Astrocyte (in vitro differentiated cells and primary cell): ENCODE measurements around the gene SOS2.

ENCODE experiments used
- CTCF ChIP-seq: IDR thresholded peaks from 2 replicates; pipeline ENCODE4 v1.5.1; 2011; ENCODE audit warnings: low read depth, mild to moderate bottlenecking, inconsistent platforms, low read length, moderate library complexity; ENCODE audit not compliant: insufficient read depth
- EZH2 ChIP-seq: IDR thresholded peaks from 2 replicates; pipeline ENCODE4 v1.6.1; 2012; ENCODE audit warnings: mild to moderate bottlenecking, low read length, inconsistent platforms; ENCODE audit not compliant: insufficient read depth

GRCh38 chr14:50072395-50072794 is 159.0 kb downstream of the SOS2 start:
- TF ChIP-seq CTCF (no peak), EZH2 (no peak)
